GM12878 (cell line): Measurements from ENCODE around the gene FRAS1.

Experiments used
- CBX3 ChIP-seq: fragments of 200-600 bp; sonication (generic); IDR thresholded peaks from 2 replicates; pipeline ENCODE4 v1.6.1; 2016; ENCODE audit warnings: low read depth, borderline replicate concordance
- CTCF ChIP-seq, 3 experiments: IDR thresholded peaks in 2 of 3; conservative IDR thresholded peaks in 1 of 3; 2 replicates each; pipeline ENCODE4 v1.5.1; 2011; ENCODE audit warnings: low read depth in 3 of 3, low read length in 3 of 3, mild to moderate bottlenecking in 3 of 3, control low read depth in 2 of 3, moderate library complexity in 2 of 3, inconsistent platforms in 1 of 3, mixed read lengths in 1 of 3; ENCODE audit not compliant: control insufficient read depth in 2 of 3, insufficient read depth in 1 of 3; ENCODE audit errors: extremely low read depth in 1 of 3
- RFX5 ChIP-seq: IDR thresholded peaks from 2 replicates; pipeline ENCODE4 v1.6.1; 2011; ENCODE audit warnings: low read depth, low read length, improper control_type of control experiment
- TCF7 ChIP-seq: IDR thresholded peaks from 2 replicates; pipeline ENCODE4 v1.6.1; 2014; ENCODE audit warnings: antibody characterized with exemption, borderline replicate concordance

DNA sequence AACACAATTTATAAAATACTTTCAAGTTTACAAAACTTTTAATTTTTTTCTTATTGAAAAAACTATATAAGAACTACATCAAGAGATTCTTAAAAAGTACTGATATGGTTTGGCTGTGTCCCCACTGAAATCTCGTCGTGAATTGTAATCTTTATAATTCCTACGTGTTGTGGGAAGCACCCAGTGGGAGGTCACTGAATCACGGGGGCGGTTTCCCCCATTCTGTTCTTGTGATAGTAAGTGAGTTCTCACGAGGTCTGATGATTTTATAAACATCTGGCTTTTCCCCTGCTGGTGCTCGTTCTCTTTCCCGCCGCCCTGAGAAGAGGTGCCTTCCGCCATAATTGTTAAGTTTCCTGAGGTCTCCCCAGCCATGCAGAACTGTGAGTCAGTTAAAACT is 88.5 kb downstream of the FRAS1 start:
- TF ChIP-seq CTCF (IDR thresholded peaks at IDR 0.05 in 2 of 3, conservative IDR thresholded peaks at IDR 0.05 in 1 of 3; ENCODE audit: control insufficient read depth in 2 of 3, extremely low read depth in 1 of 3, insufficient read depth in 1 of 3, low read depth in 3 of 3, low read length in 3 of 3) (no peak), CBX3 (no peak), RFX5 (no peak), TCF7 (no peak)
